HepG2 (cell line): ENCODE measurements around the gene FANCD2. TPM values are rescaled to one million over a fixed set of nuclear protein-coding genes. Genes with fewer than 3 reads are reported as not detected.

Experiments used
- ATAC-seq: fragments of 200-7000 bp; cut with Tn5 transposase; 3 replicates; pipeline ENCODE4 v1.9.1; 2020; ENCODE audit warnings: mild to moderate bottlenecking, moderate library complexity
- BruUV-seq: library from RNA; stranded (reverse); fragments of 400-500 nt; replicated peaks from 2 replicates; lab custom pipeline; 2021; lab: Mats Ljungman, UMichigan
- CTCF ChIA-PET: fragments of 300-600 bp; formaldehyde crosslinking; extraction: SDS; loops from one replicate; lab custom pipeline; 2021; ENCODE audit warnings: low total read pairs, inconsistent platforms, low intra/inter-chr PET ratio; lab: Yijun Ruan, JAX
- POLR2A ChIA-PET: fragments of 350-600 bp; sonication (Branson Sonifier 250); formaldehyde crosslinking; loops from one replicate; lab custom pipeline; 2020; ENCODE audit warnings: antibody characterized with exemption, inconsistent platforms; lab: Yijun Ruan, JAX
- DNase-seq: peaks from one replicate; pipeline ENCODE4 v3.0.0-alpha.2; 2015; ENCODE audit warnings: low spot score
- FAIRE-seq: peaks from 3 replicates; lab custom pipeline; 2011; peaks lifted over from hg19 to GRCh38; lab: Jason Lieb, UNC
- H2AFZ ChIP-seq: one replicate; pipeline ENCODE4 v1.6.1; 2011; ENCODE audit warnings: low read length, inconsistent platforms
- H3K27ac ChIP-seq: fragments of 300-600 bp; 3 replicates; pipeline ENCODE4 v1.8.0; 2011; ENCODE audit warnings: mixed run types, mild to moderate bottlenecking, mixed read lengths, low read length, inconsistent platforms; ENCODE audit not compliant: insufficient read depth; ENCODE audit errors: extremely low read length
- H3K27me3 ChIP-seq, 2 experiments: fragments of 200-600 bp in 1 of 2; 2 replicates in 1 of 2; 3 replicates in 1 of 2; pipeline versions ENCODE4 v1.6.0 to v1.8.0; 2011; ENCODE audit warnings: low read length in 2 of 2, mild to moderate bottlenecking in 2 of 2, moderate library complexity in 2 of 2, inconsistent platforms in 1 of 2; ENCODE audit not compliant: insufficient read depth in 2 of 2, control insufficient read depth in 1 of 2
- H3K36me3 ChIP-seq, 2 experiments: fragments of 200-600 bp in 1 of 2; replicated peaks in 1 of 2; 2 replicates in 1 of 2; 3 replicates in 1 of 2; pipeline versions ENCODE4 v1.5.1 to v1.8.0; 2011; ENCODE audit warnings: low read length in 2 of 2, inconsistent platforms in 1 of 2; ENCODE audit not compliant: insufficient read depth in 2 of 2, control insufficient read depth in 1 of 2
- H3K4me1 ChIP-seq: 2 replicates; pipeline ENCODE4 v1.5.1; 2012; ENCODE audit warnings: low read length, inconsistent platforms; ENCODE audit not compliant: insufficient read depth
- H3K4me2 ChIP-seq: 2 replicates; pipeline ENCODE4 v1.6.0; 2011; ENCODE audit warnings: low read depth, low read length, inconsistent platforms
- H3K4me3 ChIP-seq, 3 experiments: fragments of 200-600 bp in 1 of 3; sonication (generic), shearing (Covaris generic) in 1 of 3; replicated peaks in 1 of 3; 2 replicates each; pipeline ENCODE4 v1.5.1; 2011 to 2016; ENCODE audit warnings: low read length in 3 of 3, inconsistent platforms in 2 of 3, low read depth in 2 of 3, mild to moderate bottlenecking in 2 of 3, control low read depth in 1 of 3, mixed read lengths in 1 of 3; ENCODE audit not compliant: insufficient read depth in 1 of 3
- H3K79me2 ChIP-seq: one replicate; pipeline ENCODE4 v1.6.1; 2011; ENCODE audit warnings: low read length, inconsistent platforms; ENCODE audit not compliant: insufficient read depth
- H3K9ac ChIP-seq: 2 replicates; pipeline ENCODE4 v1.6.0; 2011; ENCODE audit warnings: mild to moderate bottlenecking, low read depth, low read length, inconsistent platforms; ENCODE audit not compliant: insufficient read depth
- H3K9me3 ChIP-seq: 2 replicates; pipeline ENCODE4 v1.5.1; 2012; ENCODE audit warnings: mild to moderate bottlenecking, low read length
- H4K20me1 ChIP-seq: 2 replicates; pipeline ENCODE4 v1.6.0; 2011; ENCODE audit warnings: inconsistent platforms, mild to moderate bottlenecking, low read length, moderate library complexity; ENCODE audit not compliant: insufficient read depth
- ARNT ChIP-seq: fragments of 450-650 bp; IDR thresholded peaks from 2 replicates; pipeline ENCODE4 v1.6.1; 2017
- CREB1 ChIP-seq, 2 experiments: fragments of 450-650 bp in 1 of 2; IDR thresholded peaks; 2 replicates each; pipeline ENCODE4 v1.6.1; 2016 to 2017; ENCODE audit warnings: control low read depth in 1 of 2, mild to moderate bottlenecking in 1 of 2, missing compliant biosample characterization in 1 of 2, missing genetic modification characterization in 1 of 2
- GPN1 ChIP-seq: sonication (generic); formaldehyde crosslinking; IDR thresholded peaks from 2 replicates; pipeline ENCODE4 v1.5.1; 2020; ENCODE audit warnings: missing genetic modification reagents, borderline replicate concordance
- GTF2F1 ChIP-seq: fragments of 150-350 bp; IDR thresholded peaks from 2 replicates; pipeline ENCODE4 v1.6.1; 2014; ENCODE audit warnings: low read length
- HIVEP1 ChIP-seq: sonication (generic); formaldehyde crosslinking; IDR thresholded peaks from 2 replicates; pipeline ENCODE4 v1.4.0; 2020; ENCODE audit warnings: mild to moderate bottlenecking, missing genetic modification reagents
- HMG20A ChIP-seq: IDR thresholded peaks from 2 replicates; pipeline ENCODE4 v1.6.1; 2016; ENCODE audit warnings: borderline replicate concordance
- KLF12 ChIP-seq: sonication (generic); formaldehyde crosslinking; IDR thresholded peaks from 2 replicates; pipeline ENCODE4 v1.4.0; 2020; ENCODE audit warnings: missing genetic modification reagents, borderline replicate concordance
- SP1 ChIP-seq, 2 experiments: fragments of 450-650 bp in 1 of 2; sonication (generic) in 1 of 2; formaldehyde crosslinking in 1 of 2; IDR thresholded peaks; 2 replicates each; pipeline versions ENCODE4 v1.4.0 to v1.6.1; 2016 to 2020; ENCODE audit warnings: missing genetic modification reagents in 1 of 2
- ZNF256 ChIP-seq: sonication (generic); formaldehyde crosslinking; conservative IDR thresholded peaks from 2 replicates; pipeline ENCODE4 v1.4.0; 2020; ENCODE audit warnings: missing genetic modification reagents
- ZNF331 ChIP-seq: sonication (generic); formaldehyde crosslinking; IDR thresholded peaks from 2 replicates; pipeline ENCODE4 v1.4.0; 2020; ENCODE audit warnings: missing genetic modification reagents
- ZNF678 ChIP-seq: sonication (generic); formaldehyde crosslinking; IDR thresholded peaks from 2 replicates; pipeline ENCODE4 v1.4.0; 2020; ENCODE audit warnings: mild to moderate bottlenecking, missing genetic modification reagents
- ZNF816 ChIP-seq: sonication (generic); formaldehyde crosslinking; IDR thresholded peaks from 2 replicates; pipeline ENCODE4 v1.8.0; 2022; ENCODE audit warnings: missing genetic modification reagents, mild to moderate bottlenecking, borderline replicate concordance
- ZNF879 ChIP-seq: sonication (generic); formaldehyde crosslinking; IDR thresholded peaks from 2 replicates; pipeline ENCODE4 v1.8.1; 2023; ENCODE audit warnings: missing genetic modification reagents
- WGBS: methylation state at CpG from one replicate; pipeline ENCODE4 v1.1.6; 2017; ENCODE audit warnings: low lambda C conversion rate; 5-methylcytosine and 5-hydroxymethylcytosine counted together
- in situ Hi-C: cut with HindIII; loops from 2 replicates; pipeline ENCODE4 v1.10.0; 2017; ENCODE audit warnings: low pct_unique_long_range_greater_than_20kb; ENCODE audit not compliant: extremely low pct_ligation_motif_present
- intact Hi-C: fragments of 100-400 bp; cut with micrococcal nuclease; formaldehyde crosslinking; loops from one replicate; pipeline ENCODE4 v1.10.0; 2022; ENCODE audit not compliant: unreplicated experiment
- polyA plus RNA-seq, 8 experiments: library from polyadenylated mRNA; depleted of rRNA in 3 of 8; stranded (reverse) in 7 of 8; unstranded in 1 of 8; fragments of >200 nt; fragmentation: Illumina TruSeq in 4 of 8; extraction: Trizol in 4 of 8; gene quantifications; 2 replicates each; pipeline versions ENCODE4 v1.2.1 to v1.2.3, GENCODE V29; 2011 to 2016; ENCODE audit warnings: low read depth in 4 of 8, missing spikeins in 1 of 8, mixed read lengths in 1 of 8; ENCODE audit not compliant: insufficient read depth in 1 of 8
- total RNA-seq, 5 experiments: library from RNA; depleted of rRNA; stranded (reverse); fragments of >200 nt; fragmentation: Illumina TruSeq; extraction: Trizol; gene quantifications; 2 replicates each; pipeline ENCODE4 v1.2.3, GENCODE V29; 2016; ENCODE audit warnings: low read depth in 1 of 5
- TF ChIP-seq, protein P1 (sequence below): IDR thresholded peaks from 2 replicates; pipeline ENCODE4 v1.6.1; 2016; ENCODE audit warnings: low read depth, borderline replicate concordance
- TF ChIP-seq, protein P2 (sequence below): sonication (generic); formaldehyde crosslinking; IDR thresholded peaks from 2 replicates; pipeline ENCODE4 v1.4.0; 2020; ENCODE audit warnings: mild to moderate bottlenecking, missing genetic modification reagents

Gene FANCD2
- total and polyA plus RNA-seq, 2 of the 13 experiments (the other 11 are each of a cell fraction or from before 2014, with no cell fraction given) = 10.1 to 42.0 TPM

DNA sequence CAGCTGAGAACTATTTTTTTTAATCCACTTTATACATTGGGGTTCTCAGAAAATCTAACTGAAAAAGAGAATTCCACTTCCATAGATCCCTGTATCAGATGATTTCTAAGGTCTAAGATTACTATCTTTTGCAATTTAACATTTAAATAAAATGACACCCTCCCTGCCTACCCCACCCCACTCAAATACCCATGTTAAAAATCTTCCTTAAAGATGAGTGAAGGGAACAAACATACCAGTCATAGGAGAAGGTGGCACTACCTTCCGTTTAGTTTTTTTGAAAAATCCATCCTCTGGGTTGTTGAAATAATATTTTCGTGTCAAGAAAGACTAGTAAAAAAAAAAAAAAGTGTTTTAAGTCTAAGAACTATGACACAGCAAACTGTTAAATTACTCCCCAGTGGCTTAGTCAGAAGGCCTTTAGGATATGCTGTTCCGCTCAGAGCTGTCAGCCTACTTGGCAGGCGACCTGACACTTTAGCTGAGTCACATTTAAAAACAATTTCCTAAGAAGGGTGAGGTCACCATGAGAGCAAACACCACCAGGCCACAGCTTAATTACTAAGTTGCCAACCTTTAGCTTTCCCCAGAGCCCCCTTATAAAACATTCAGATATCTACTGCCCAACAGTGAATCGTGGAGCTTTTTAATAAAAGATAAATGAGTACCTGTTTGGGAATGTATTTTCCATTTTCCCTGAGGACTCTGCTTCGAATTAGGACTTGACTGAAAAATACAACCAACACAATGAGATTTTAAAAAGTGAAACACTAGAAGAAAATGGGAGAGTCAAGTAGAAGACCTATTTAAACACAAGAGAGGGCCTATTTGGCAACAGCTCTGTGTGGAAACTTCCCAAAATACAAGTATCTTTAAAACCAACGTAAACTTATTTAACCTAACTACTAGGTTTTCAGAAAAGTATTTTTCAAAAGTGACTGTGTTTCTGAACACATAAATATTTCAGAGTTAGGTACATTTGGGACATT is 49.2 kb upstream of the FANCD2 start (continued):
- no peak for TF ChIP-seq GTF2F1
- no peak for TF ChIP-seq ZNF256 (CRISPR knock-in tag)

DNA sequence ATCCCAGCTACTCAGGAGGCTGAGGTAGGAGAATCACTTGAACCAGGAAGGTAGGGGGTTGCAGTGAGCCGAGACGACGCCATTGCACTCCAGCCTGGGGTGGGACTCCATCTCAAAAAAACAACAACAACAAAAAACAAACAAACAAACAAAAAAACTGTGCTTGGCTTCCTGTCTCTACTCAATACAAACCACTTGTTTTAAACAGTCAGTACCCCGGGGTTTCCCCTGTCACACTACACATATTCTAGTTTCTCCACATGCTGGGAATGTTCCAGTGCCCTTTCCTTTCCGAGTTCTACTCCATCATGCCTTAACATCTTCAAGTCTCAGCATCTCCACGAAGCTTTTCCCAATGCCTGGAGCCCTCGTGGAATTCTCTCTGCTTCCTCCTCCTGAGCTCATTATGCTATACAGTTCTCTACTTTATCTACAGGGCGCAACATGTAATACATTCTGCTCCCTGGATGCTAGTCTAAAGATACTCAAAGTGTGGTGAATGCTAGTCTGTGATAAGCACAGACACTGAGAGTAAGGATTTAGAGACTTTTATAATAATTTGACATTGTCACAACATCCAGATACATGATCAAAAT is 47.4 kb upstream of the FANCD2 start:
- Histone ChIP-seq H3K9me3 (no peaks in the 10 kb centered on the region), H3K36me3 (peaks cover 2 to 15% of the 10 kb centered on the region in 2 experiments; a peak in 4 of 5 replicates), H4K20me1 (no peaks in the 10 kb centered on the region), H2AFZ (no peak overlapping the region), H3K27me3 (no peaks in the 10 kb centered on the region), H3K4me1 (peaks cover 44% of the 10 kb centered on the region), H3K4me3 (no peak overlapping the region), H3K4me2 (no peak overlapping the region), H3K79me2 (no peaks in the 10 kb centered on the region), H3K27ac (no peak overlapping the region), H3K9ac (no peak overlapping the region)
- ChIA-PET CTCF (no interaction called here), POLR2A (no interaction called here)
- intact Hi-C loops (no loop called here), in situ Hi-C loops (no loop called here)
- BruUV-seq = no TSS peak
- over 99% methylated on average over 8 of the region's 8 CpGs for WGBS
- FAIRE-seq = no peak
- ATAC-seq = no peak
- no peak for DNase-seq
- TF ChIP-seq ZNF879 = no peak
- no peak for TF ChIP-seq CREB1 (IDR thresholded peaks at IDR 0.05)
- no peak for TF ChIP-seq CREB1 (CRISPR knock-in tag; IDR thresholded peaks at IDR 0.05)
- no peak for TF ChIP-seq ARNT
- no peak for TF ChIP-seq GPN1
- TF ChIP-seq HMG20A (CRISPR knock-in tag) = no peak
- TF ChIP-seq HIVEP1 (CRISPR knock-in tag) = no peak
- no peak for TF ChIP-seq ZNF331 (CRISPR knock-in tag)
- TF ChIP-seq SP1 (IDR thresholded peaks at IDR 0.05) = no peak
- TF ChIP-seq SP1 (CRISPR knock-in tag; IDR thresholded peaks at IDR 0.05) = no peak
- TF ChIP-seq, protein P1, sequence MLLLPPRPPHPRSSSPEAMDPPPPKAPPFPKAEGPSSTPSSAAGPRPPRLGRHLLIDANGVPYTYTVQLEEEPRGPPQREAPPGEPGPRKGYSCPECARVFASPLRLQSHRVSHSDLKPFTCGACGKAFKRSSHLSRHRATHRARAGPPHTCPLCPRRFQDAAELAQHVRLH = no peak
- no peak for TF ChIP-seq KLF12 (CRISPR knock-in tag)
- TF ChIP-seq ZNF678 (CRISPR knock-in tag) = no peak
- no peak for TF ChIP-seq ZNF816 (CRISPR knock-in tag)
- TF ChIP-seq, protein P2, sequence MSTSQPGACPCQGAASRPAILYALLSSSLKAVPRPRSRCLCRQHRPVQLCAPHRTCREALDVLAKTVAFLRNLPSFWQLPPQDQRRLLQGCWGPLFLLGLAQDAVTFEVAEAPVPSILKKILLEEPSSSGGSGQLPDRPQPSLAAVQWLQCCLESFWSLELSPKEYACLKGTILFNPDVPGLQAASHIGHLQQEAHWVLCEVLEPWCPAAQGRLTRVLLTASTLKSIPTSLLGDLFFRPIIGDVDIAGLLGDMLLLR (CRISPR knock-in tag) = no peak
